Measurements from ENCODE around the gene LAMTOR2. TPM values are rescaled to one million over a fixed set of nuclear protein-coding genes. Genes with fewer than 3 reads are reported as not detected.

LAMTOR2 gene
- polyA plus RNA-seq, 3 donors, result 99.8 to 227 (median 210) TPM

DNA sequence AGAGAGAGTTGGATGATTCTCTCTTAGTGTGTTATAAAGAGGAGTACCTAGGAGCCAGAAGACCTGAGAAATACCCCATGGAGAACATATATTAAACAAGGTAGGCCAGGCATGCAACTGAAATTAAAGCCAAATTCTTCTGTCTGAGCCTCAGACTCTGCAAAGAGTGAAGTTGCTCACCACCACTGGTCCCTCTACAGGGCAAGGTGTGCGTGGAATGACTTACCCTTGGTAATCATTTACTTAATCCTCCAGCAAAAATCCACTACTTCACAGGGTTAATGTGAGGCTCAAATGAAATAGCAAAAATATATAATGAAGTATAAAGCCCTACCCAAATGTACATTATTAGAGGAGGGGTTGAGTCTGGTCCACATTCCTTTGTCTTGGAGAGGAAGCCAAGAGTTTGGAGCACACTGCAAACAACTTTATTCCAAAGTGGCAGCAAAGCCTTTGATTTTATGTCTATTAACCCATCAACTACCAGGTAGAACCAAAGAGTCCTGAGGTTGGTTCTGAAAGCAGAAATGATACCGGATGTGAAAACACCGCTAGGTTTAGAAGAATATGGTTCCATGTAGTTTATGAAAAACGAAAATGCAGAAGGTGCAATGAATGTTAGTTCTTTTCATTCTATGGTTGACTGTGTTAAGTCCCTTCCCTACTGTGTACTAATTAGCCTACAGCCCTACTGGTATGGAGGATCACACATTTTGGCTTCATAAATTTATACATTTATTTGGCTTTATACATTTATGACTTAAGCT is 42.3 kb upstream of the LAMTOR2 start:
- Mint-ChIP-seq H3K9me3 (no peaks in the 10 kb centered on the region), H3K27me3 (ENCODE audit: low read depth in 3 of 3) (no peaks in the 10 kb centered on the region), H3K4me3 (no peak overlapping the region), H3K4me1 (no peaks in the 10 kb centered on the region), H3K36me3 (peaks cover 70 to 93% of the 10 kb centered on the region in 2 donors), H3K27ac (peak overlapping the region in 1 of 7 donors; percentile 3)
- TF ChIP-seq, protein P1, sequence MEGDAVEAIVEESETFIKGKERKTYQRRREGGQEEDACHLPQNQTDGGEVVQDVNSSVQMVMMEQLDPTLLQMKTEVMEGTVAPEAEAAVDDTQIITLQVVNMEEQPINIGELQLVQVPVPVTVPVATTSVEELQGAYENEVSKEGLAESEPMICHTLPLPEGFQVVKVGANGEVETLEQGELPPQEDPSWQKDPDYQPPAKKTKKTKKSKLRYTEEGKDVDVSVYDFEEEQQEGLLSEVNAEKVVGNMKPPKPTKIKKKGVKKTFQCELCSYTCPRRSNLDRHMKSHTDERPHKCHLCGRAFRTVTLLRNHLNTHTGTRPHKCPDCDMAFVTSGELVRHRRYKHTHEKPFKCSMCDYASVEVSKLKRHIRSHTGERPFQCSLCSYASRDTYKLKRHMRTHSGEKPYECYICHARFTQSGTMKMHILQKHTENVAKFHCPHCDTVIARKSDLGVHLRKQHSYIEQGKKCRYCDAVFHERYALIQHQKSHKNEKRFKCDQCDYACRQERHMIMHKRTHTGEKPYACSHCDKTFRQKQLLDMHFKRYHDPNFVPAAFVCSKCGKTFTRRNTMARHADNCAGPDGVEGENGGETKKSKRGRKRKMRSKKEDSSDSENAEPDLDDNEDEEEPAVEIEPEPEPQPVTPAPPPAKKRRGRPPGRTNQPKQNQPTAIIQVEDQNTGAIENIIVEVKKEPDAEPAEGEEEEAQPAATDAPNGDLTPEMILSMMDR (IDR thresholded peaks at IDR 0.05), result no peak
- H3K9me3 ChIP-seq (replicated peaks in 1 of 2; ENCODE audit: control insufficient read depth in 1 of 2, insufficient read depth in 1 of 2, low read length in 2 of 2), result no peaks in the 10 kb centered on the region
- no CpG with 5 or more reads among the region's 4 CpGs for WGBS (ENCODE audit: insufficient coverage)
- H3K79me2 ChIP-seq (ENCODE audit: insufficient read depth, low read length), result peaks cover 25% of the 10 kb centered on the region
- peaks cover 69% of the 10 kb centered on the region for H4K20me1 ChIP-seq (ENCODE audit: insufficient read depth, low read length)
- no peaks in the 10 kb centered on the region for H3K4me1 ChIP-seq (ENCODE audit: control insufficient read depth in 1 of 2, insufficient read depth in 2 of 2, low read length in 2 of 2)
- no peaks in the 10 kb centered on the region for H3K27me3 ChIP-seq (ENCODE audit: control insufficient read depth in 2 of 2, insufficient read depth in 2 of 2, low read length in 2 of 2)
- H3K4me2 ChIP-seq (replicated peaks; ENCODE audit: extremely low read depth, low read length, poor library complexity, severe bottlenecking), result no peak overlapping the region
- no peak overlapping the region for H3K27ac ChIP-seq (ENCODE audit: low read depth in 1 of 2, low read length in 2 of 2)
- H3K4me3 ChIP-seq (replicated peaks in 1 of 3; ENCODE audit: low read depth in 2 of 3, low read length in 3 of 3), result no peak overlapping the region
- intact Hi-C loops (cut with micrococcal nuclease), result loop anchor here in 1 of 2 donors (5.0 kb wide), 1 partner anchor 40 kb away; the partner anchor contains the start of genes LAMTOR2 and UBQLN4
- no peak overlapping the region for H2AFZ ChIP-seq (ENCODE audit: insufficient read depth, low read depth, low read length, poor library complexity, severe bottlenecking)
- H3K9ac ChIP-seq (ENCODE audit: insufficient read depth, low read length, poor library complexity, severe bottlenecking), result no peak overlapping the region
- no peak for DNase-seq
- peaks cover 72 to 88% of the 10 kb centered on the region in 2 donors for H3K36me3 ChIP-seq (replicated peaks in 1 of 2; ENCODE audit: control insufficient read depth in 1 of 2, insufficient read depth in 2 of 2, low read length in 2 of 2)

DNA sequence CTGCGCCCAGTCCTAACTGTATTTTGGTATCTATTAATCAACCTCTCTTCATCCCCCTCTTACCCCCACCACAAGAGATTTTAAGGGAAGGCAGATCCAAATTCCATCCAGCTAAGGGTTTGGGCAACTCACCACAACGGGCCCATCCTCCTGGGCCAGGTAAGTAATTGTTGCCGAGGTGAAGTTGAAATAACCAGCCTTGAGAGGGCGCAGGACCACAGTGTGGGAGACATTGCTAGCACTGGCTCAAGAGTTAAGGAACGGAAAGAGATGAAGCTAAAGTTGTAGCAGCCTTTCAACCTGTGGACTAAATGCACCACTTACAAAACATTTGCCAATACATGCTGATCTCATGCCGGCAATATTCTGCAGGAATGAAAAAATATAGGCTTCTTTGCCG is 39.8 kb upstream of the LAMTOR2 start:
- Mint-ChIP-seq H3K27ac (no peak overlapping the region), H3K4me3 (no peak overlapping the region), H3K36me3 (peaks cover 69 to 94% of the 10 kb centered on the region in 2 donors), H3K27me3 (ENCODE audit: low read depth in 3 of 3) (no peaks in the 10 kb centered on the region), H3K9me3 (peaks cover 0 to 6% (median 0%) of the 10 kb centered on the region in 7 donors), H3K4me1 (peaks cover 9% of the 10 kb centered on the region)
- Histone ChIP-seq H3K4me2 (replicated peaks; ENCODE audit: extremely low read depth, low read length, poor library complexity, severe bottlenecking) (no peak overlapping the region), H2AFZ (ENCODE audit: insufficient read depth, low read depth, low read length, poor library complexity, severe bottlenecking) (no peak overlapping the region), H3K9ac (ENCODE audit: insufficient read depth, low read length, poor library complexity, severe bottlenecking) (no peak overlapping the region), H4K20me1 (ENCODE audit: insufficient read depth, low read length) (peaks cover 66% of the 10 kb centered on the region), H3K4me3 (replicated peaks in 1 of 3; ENCODE audit: low read depth in 2 of 3, low read length in 3 of 3) (no peak overlapping the region), H3K4me1 (ENCODE audit: control insufficient read depth in 1 of 2, insufficient read depth in 2 of 2, low read length in 2 of 2) (peaks cover 9 to 12% of the 10 kb centered on the region in 2 donors), H3K9me3 (replicated peaks in 1 of 2; ENCODE audit: control insufficient read depth in 1 of 2, insufficient read depth in 1 of 2, low read length in 2 of 2) (no peaks in the 10 kb centered on the region), H3K27ac (ENCODE audit: low read depth in 1 of 2, low read length in 2 of 2) (no peak overlapping the region), H3K27me3 (ENCODE audit: control insufficient read depth in 2 of 2, insufficient read depth in 2 of 2, low read length in 2 of 2) (no peaks in the 10 kb centered on the region), H3K36me3 (replicated peaks in 1 of 2; ENCODE audit: control insufficient read depth in 1 of 2, insufficient read depth in 2 of 2, low read length in 2 of 2) (peaks cover 63 to 87% of the 10 kb centered on the region in 2 donors), H3K79me2 (ENCODE audit: insufficient read depth, low read length) (peaks cover 51% of the 10 kb centered on the region)
- no peak for DNase-seq
- intact Hi-C loops (cut with micrococcal nuclease), result loop anchor here in 1 of 2 donors (5.0 kb wide), 1 partner anchor 37 kb away; the partner anchor contains the start of genes LAMTOR2 and UBQLN4
- TF ChIP-seq, protein P1 (IDR thresholded peaks at IDR 0.05), result no peak
- 100% methylated on average over 2 of the region's 7 CpGs for WGBS (ENCODE audit: insufficient coverage)

All from CD14-positive monocyte (primary cell).